GM12801 (cell line): ENCODE results near the gene UIMC1.

Experiments
- CTCF ChIP-seq: IDR thresholded peaks from one replicate; pipeline ENCODE4 v1.5.1; 2011; ENCODE audit warnings: control low read depth; ENCODE audit not compliant: insufficient read length; ENCODE audit errors: extremely low read depth

UIMC1 gene

GRCh38 chr5:176908675-176909368 is 97.8 kb downstream of the UIMC1 start:
- TF ChIP-seq CTCF: no peak

- TF ChIP-seq CTCF: no peak
Measured at GRCh38 chr5:176906796-176907195, 99.8 kb downstream of the UIMC1 start.

- TF ChIP-seq CTCF: no peak
Measured at GRCh38 chr5:176906126-176906525, 100.5 kb downstream of the UIMC1 start.

GRCh38 chr5:176904276-176904675 is 102.3 kb downstream of the UIMC1 start:
- TF ChIP-seq CTCF: no peak

- TF ChIP-seq CTCF: no peak
Measured at GRCh38 chr5:176902911-176903664, 103.5 kb downstream of the UIMC1 start.

GRCh38 chr5:176902102-176902814 is 104.3 kb downstream of the UIMC1 start:
- TF ChIP-seq CTCF: no peak
